ENCODE data around the gene CYBA. TPM values are rescaled to one million over a fixed set of nuclear protein-coding genes. Genes with fewer than 3 reads are reported as not detected.

CYBA gene
- polyA plus RNA-seq, 2 donors, result 58.5 to 67.8 TPM

DNA sequence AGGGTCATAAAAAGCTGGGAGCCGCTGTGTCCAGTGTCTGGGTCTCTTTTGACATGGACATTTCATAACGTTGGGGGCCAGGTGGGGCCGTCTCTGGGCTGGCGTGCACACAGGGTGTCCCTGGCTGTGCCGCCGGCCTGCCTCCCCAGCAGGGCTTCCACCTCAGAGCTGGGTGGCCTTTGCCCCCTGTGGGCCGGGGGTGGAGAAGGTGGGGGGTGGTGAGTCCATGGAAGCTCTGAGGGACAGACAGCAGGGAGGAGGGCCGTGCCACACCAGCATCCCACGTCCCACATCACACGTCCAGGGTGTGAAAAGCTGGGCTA lies 36.4 kb upstream of the CYBA start:
- WGBS, 2 donors, result 49 to 56% methylated on average over 10 of the region's 10 CpGs
- peaks cover 0 to 10% of the 10 kb centered on the region in 2 donors for H3K4me1 ChIP-seq (ENCODE audit: control insufficient read depth in 2 of 2, insufficient read depth in 2 of 2, low read length in 1 of 2)
- H3K27ac ChIP-seq (ENCODE audit: low read depth in 2 of 2, low read length in 1 of 2), result no peak overlapping the region
- no peaks in the 10 kb centered on the region for H3K36me3 ChIP-seq (ENCODE audit: control insufficient read depth in 2 of 2, insufficient read depth in 2 of 2, low read length in 1 of 2)
- no peak overlapping the region for H3K4me3 ChIP-seq (ENCODE audit: low read depth in 1 of 2, low read length in 2 of 2)
- H3K9me3 ChIP-seq (ENCODE audit: control insufficient read depth in 2 of 2, insufficient read depth in 1 of 2, low read depth in 1 of 2, low read length in 1 of 2), result no peaks in the 10 kb centered on the region
- H3K27me3 ChIP-seq (ENCODE audit: control insufficient read depth in 1 of 2, insufficient read depth in 2 of 2, low read length in 2 of 2), result peaks cover 0 to 7% of the 10 kb centered on the region in 2 donors

DNA sequence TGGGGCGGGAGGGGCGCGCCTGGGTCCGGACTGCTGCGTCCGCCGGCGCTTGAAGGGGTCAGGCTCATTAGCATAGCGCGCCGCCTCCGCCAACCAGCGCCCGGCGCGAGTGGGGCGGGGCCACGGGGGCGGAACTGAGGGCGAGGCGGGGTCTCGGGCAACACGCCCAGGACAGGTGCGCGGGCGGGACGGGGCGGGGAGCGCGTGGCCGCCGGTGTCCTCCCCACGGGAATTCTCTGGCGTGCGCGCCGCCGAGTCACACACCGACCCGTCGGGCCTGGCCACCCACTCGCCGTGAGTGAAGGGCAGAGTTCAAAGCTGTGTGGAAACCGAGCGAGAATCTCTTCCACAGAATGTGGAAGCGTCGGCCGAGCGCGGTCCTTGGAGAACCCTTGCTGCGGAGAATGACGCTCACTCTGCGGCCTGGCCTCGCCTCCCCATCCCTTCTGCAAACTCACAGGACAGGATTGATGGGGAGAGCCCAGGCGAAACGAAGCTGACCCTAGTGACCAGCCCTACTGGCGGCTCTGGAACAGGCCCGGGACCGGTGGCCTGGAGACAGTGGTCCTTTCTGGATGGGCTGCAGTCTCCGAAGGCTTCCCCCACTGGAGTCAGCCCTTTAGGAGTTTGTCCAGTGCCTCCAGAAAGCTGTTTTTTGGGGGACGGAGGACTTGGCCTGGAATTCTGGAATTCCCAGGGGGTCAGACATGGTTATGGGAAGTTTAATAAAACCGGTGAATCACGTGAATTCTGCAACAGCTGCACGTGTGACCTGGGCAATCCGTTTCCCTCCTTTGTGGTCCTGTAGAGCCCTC lies 35.8 kb upstream of the CYBA start, which contains the start of gene SNAI3:
TSS of gene SNAI3 (minus strand) at position 69 of the 815 bp plus-strand sequence. CDS start 101 bp downstream, outside the sequence.
- H3K4me1 ChIP-seq (ENCODE audit: control insufficient read depth in 2 of 2, insufficient read depth in 2 of 2, low read length in 1 of 2), result peaks cover 0 to 10% of the 10 kb centered on the region in 2 donors
- peak within 1 kb of the TSS; percentile 54 to 57 for H3K4me3 ChIP-seq (ENCODE audit: low read depth in 1 of 2, low read length in 2 of 2)
- no peaks in the 10 kb centered on the region for H3K36me3 ChIP-seq (ENCODE audit: control insufficient read depth in 2 of 2, insufficient read depth in 2 of 2, low read length in 1 of 2)
- H3K27ac ChIP-seq (ENCODE audit: low read depth in 2 of 2, low read length in 1 of 2), result peak within 1 kb of the TSS in 1 of 2 donors; percentile 38
- H3K27me3 ChIP-seq (ENCODE audit: control insufficient read depth in 1 of 2, insufficient read depth in 2 of 2, low read length in 2 of 2), result peaks cover 0 to 7% of the 10 kb centered on the region in 2 donors
- 5 to 8% methylated on average over 53 to 65 of the region's 65 CpGs for WGBS, 2 donors
- no peaks in the 10 kb centered on the region for H3K9me3 ChIP-seq (ENCODE audit: control insufficient read depth in 2 of 2, insufficient read depth in 1 of 2, low read depth in 1 of 2, low read length in 1 of 2)

DNA sequence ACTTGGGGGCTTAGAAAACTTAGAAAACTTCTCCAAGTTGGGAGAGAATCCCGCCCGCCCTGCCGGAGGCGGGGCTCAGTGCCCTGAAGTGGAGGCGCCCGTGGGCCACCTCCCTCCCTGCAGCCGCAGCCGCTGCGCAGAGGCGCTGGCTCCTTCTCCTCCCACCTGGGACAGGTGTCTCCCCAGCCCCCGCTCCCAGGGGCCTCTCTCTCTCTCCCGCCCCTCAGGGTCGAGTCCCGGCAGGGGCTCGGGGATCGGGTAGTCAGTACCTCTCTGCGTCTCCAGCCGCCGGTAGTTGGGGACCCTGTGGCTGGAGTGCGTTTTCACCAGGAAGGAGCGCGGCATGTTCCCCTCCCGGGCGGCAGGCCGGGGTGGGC lies 35.2 kb upstream of the CYBA start:
- peaks cover 0 to 10% of the 10 kb centered on the region in 2 donors for H3K4me1 ChIP-seq (ENCODE audit: control insufficient read depth in 2 of 2, insufficient read depth in 2 of 2, low read length in 1 of 2)
- no peaks in the 10 kb centered on the region for H3K9me3 ChIP-seq (ENCODE audit: control insufficient read depth in 2 of 2, insufficient read depth in 1 of 2, low read depth in 1 of 2, low read length in 1 of 2)
- WGBS, 2 donors, result 0 to 1% methylated on average over 21 to 25 of the region's 25 CpGs
- H3K36me3 ChIP-seq (ENCODE audit: control insufficient read depth in 2 of 2, insufficient read depth in 2 of 2, low read length in 1 of 2), result no peaks in the 10 kb centered on the region
- H3K27me3 ChIP-seq (ENCODE audit: control insufficient read depth in 1 of 2, insufficient read depth in 2 of 2, low read length in 2 of 2), result peaks cover 0 to 7% of the 10 kb centered on the region in 2 donors
- H3K4me3 ChIP-seq (ENCODE audit: low read depth in 1 of 2, low read length in 2 of 2), result peak overlapping the region; percentile 54 to 57
- peak overlapping the region in 1 of 2 donors; percentile 38 for H3K27ac ChIP-seq (ENCODE audit: low read depth in 2 of 2, low read length in 1 of 2)

DNA sequence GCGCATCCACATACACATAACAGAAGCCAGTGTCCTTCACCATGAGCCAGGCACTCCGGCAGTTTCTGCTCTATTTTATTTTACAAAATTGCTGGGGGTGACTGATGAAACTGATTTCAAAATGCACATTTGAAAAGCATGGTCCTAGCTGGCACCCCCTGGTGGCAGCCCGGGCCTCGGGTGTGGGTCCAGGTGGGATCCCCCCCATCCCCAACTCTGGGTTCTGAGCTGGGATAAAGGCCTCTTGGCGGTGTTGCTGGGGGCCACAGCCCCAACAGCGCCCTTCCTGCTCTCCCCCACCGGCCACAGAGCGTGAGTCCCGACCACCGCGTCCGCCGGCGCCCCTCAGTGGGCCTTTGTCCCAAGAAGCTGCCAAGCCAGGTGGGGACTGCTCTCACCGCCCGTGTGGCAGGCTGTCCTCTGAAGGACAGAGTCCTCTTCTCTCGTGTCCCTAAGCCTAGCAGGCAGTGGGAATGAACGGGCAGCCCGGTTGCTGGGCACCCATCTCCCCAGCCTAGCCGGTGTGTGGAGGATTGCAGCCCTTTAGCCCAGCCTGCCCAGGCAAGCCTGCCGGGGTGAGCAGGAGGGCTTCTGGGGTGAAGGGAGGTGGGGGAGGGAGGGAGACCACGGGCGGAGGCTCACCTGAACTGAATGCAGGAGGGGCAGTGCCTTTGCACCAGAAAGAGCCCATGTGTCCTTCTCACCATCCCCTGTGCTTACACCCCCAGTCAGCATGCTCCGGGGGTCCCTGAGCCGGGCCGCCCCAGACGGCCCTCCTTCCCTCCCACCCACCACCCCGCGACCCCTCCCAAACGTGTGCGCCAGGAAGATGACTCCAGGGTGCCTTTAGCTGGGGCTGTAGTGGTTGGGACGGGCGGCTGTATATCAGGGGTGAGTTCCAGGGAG lies 34.6 kb upstream of the CYBA start:
- H3K36me3 ChIP-seq (ENCODE audit: control insufficient read depth in 2 of 2, insufficient read depth in 2 of 2, low read length in 1 of 2), result no peaks in the 10 kb centered on the region
- peak overlapping the region; percentile 54 to 57 for H3K4me3 ChIP-seq (ENCODE audit: low read depth in 1 of 2, low read length in 2 of 2)
- 5 to 6% methylated on average over 29 to 33 of the region's 33 CpGs for WGBS, 2 donors
- no peak overlapping the region for H3K27ac ChIP-seq (ENCODE audit: low read depth in 2 of 2, low read length in 1 of 2)
- peaks cover 0 to 10% of the 10 kb centered on the region in 2 donors for H3K4me1 ChIP-seq (ENCODE audit: control insufficient read depth in 2 of 2, insufficient read depth in 2 of 2, low read length in 1 of 2)
- no peaks in the 10 kb centered on the region for H3K9me3 ChIP-seq (ENCODE audit: control insufficient read depth in 2 of 2, insufficient read depth in 1 of 2, low read depth in 1 of 2, low read length in 1 of 2)
- H3K27me3 ChIP-seq (ENCODE audit: control insufficient read depth in 1 of 2, insufficient read depth in 2 of 2, low read length in 2 of 2), result peaks cover 0 to 6% of the 10 kb centered on the region in 2 donors

DNA sequence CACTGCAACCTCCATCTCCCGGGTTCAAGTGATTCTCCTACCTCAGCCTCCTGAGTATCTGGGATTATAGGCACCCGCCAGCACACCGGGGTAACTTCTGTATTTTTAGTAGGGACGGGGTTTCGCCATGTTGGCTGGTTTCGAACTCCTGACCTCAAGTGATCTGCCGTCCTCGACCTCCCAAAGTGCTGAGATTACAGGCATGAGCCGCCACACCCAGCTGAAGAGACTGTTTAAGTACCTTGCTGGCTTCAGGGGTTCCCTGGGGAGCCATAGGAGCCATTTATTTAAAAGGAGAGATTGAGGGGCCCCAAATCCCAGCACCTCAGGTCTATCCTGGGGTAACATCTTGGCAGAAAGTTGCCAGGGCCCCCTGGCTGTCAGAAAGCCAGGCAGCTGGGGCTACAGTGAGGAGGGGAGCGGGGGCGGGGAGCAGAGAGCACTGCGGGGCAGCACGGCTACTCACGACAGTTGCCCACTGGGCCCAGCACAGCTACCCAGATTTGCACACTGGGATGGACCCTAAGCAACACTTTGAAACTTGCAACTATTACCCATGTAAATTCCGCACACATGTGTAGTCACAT lies 33.8 kb upstream of the CYBA start:
- no peak overlapping the region for H3K4me3 ChIP-seq (ENCODE audit: low read depth in 1 of 2, low read length in 2 of 2)
- no peak overlapping the region for H3K27ac ChIP-seq (ENCODE audit: low read depth in 2 of 2, low read length in 1 of 2)
- 74 to 76% methylated on average over 15 of the region's 15 CpGs for WGBS, 2 donors
- H3K9me3 ChIP-seq (ENCODE audit: control insufficient read depth in 2 of 2, insufficient read depth in 1 of 2, low read depth in 1 of 2, low read length in 1 of 2), result no peaks in the 10 kb centered on the region
- peaks cover 0 to 10% of the 10 kb centered on the region in 2 donors for H3K4me1 ChIP-seq (ENCODE audit: control insufficient read depth in 2 of 2, insufficient read depth in 2 of 2, low read length in 1 of 2)
- no peaks in the 10 kb centered on the region for H3K36me3 ChIP-seq (ENCODE audit: control insufficient read depth in 2 of 2, insufficient read depth in 2 of 2, low read length in 1 of 2)
- peaks cover 0 to 4% of the 10 kb centered on the region in 2 donors for H3K27me3 ChIP-seq (ENCODE audit: control insufficient read depth in 1 of 2, insufficient read depth in 2 of 2, low read length in 2 of 2)

DNA sequence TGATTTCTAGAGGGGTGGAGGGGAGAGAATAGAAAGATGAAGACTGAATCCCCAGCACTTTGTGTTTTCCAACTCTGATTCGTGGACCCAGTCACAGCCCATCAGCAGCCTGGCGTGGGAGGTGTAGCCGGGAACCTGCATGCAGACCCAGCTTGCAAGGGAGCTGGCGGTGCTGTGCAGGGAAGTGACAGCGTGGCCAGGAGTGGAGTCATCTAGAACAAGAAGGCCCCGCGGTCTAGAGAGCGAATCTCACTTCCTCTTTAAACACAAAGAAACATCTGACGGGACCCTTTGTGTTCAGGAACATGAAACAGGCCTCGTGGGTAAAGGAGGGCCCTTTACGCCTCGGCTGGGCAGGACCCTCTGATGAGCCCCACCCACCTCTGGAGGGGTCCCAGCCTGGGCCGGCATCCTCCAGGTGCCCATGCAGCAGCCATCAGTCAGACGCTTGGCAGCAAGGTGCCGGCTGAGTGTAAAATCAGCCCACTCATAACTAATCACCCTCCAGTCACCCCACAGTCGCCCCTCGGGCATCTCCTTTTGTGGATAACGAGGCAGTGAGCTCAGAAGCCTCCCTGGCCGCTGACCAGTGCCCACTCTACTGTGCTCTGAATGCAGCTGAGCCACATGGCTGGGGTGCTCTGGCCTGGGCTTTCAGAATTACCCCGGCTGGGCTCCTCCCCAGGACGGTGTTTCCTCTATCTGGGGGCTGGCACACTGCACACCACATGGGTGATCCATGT lies 31.0 kb upstream of the CYBA start:
- Histone ChIP-seq H3K4me1 (ENCODE audit: control insufficient read depth in 2 of 2, insufficient read depth in 2 of 2, low read length in 1 of 2) (peaks cover 0 to 10% of the 10 kb centered on the region in 2 donors), H3K36me3 (ENCODE audit: control insufficient read depth in 2 of 2, insufficient read depth in 2 of 2, low read length in 1 of 2) (no peaks in the 10 kb centered on the region), H3K4me3 (ENCODE audit: low read depth in 1 of 2, low read length in 2 of 2) (no peak overlapping the region), H3K9me3 (ENCODE audit: control insufficient read depth in 2 of 2, insufficient read depth in 1 of 2, low read depth in 1 of 2, low read length in 1 of 2) (no peaks in the 10 kb centered on the region), H3K27ac (ENCODE audit: low read depth in 2 of 2, low read length in 1 of 2) (peak overlapping the region in 1 of 2 donors; percentile 56), H3K27me3 (ENCODE audit: control insufficient read depth in 1 of 2, insufficient read depth in 2 of 2, low read length in 2 of 2) (peaks cover 0 to 4% of the 10 kb centered on the region in 2 donors)
- WGBS, 2 donors, result 27 to 47% methylated on average over 21 of the region's 21 CpGs

DNA sequence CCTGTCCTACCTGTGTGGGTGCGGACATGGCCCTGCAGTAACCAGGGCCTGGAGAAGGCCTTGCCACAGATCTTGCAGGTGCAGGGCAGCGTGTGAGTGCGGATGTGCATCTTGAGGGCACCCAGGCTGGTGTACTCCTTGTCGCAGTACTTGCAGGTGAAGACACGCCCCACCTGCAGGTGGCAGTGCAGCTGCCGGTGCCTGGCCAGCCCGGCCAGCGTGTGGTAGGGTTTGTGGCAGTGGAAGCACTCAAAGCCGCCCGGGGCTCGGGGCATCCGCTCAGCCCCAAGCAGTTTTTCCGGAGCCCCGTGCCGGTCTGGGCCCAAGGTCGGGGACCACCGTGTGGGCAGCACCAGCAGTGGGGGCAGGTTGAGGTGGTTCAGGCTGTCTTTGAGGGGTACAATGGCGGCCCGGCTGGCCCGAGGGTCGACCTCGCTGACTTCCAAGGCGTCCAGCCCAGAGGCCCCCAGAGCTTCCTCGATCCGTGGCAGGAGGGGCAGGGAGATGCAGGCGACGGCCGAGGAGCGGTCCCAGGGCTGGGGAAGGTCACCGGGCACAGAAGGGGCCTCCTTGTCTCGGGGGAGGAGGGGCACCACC lies 30.3 kb upstream of the CYBA start:
- WGBS, 2 donors, result 51 to 59% methylated on average over 30 to 31 of the region's 31 CpGs
- H3K36me3 ChIP-seq (ENCODE audit: control insufficient read depth in 2 of 2, insufficient read depth in 2 of 2, low read length in 1 of 2), result no peaks in the 10 kb centered on the region
- H3K9me3 ChIP-seq (ENCODE audit: control insufficient read depth in 2 of 2, insufficient read depth in 1 of 2, low read depth in 1 of 2, low read length in 1 of 2), result no peaks in the 10 kb centered on the region
- H3K4me3 ChIP-seq (ENCODE audit: low read depth in 1 of 2, low read length in 2 of 2), result no peak overlapping the region
- H3K27me3 ChIP-seq (ENCODE audit: control insufficient read depth in 1 of 2, insufficient read depth in 2 of 2, low read length in 2 of 2), result peaks cover 0 to 4% of the 10 kb centered on the region in 2 donors
- peak overlapping the region; percentile 1 to 36 for H3K27ac ChIP-seq (ENCODE audit: low read depth in 2 of 2, low read length in 1 of 2)
- peaks cover 0 to 10% of the 10 kb centered on the region in 2 donors for H3K4me1 ChIP-seq (ENCODE audit: control insufficient read depth in 2 of 2, insufficient read depth in 2 of 2, low read length in 1 of 2)

DNA sequence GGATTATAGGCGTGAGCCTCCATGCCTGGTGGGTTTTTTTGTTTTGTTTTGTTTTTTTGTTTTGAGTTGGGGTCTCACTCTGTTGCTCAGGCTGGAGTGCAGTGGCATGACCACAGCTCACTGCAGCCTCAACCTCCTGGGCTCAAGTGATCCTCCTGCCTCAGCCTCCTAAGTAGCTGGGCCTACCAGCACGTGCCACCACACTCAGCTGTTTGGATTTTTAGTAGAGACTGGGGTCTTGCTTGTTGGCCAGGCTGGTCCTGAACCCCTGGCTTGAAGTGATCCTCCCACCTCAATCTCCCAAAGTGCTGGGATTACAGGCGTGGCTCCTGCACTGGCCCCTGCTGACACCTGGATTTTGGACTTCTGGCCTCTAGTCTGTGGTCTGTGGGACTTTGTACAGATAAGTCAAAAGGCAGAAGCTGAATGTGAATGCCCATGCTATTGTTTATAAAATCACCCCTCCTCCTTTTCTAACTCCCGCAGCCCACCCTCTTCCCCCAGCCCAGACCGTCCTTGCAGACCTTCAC lies 29.8 kb upstream of the CYBA start:
- Histone ChIP-seq H3K9me3 (ENCODE audit: control insufficient read depth in 2 of 2, insufficient read depth in 1 of 2, low read depth in 1 of 2, low read length in 1 of 2) (no peaks in the 10 kb centered on the region), H3K27ac (ENCODE audit: low read depth in 2 of 2, low read length in 1 of 2) (no peak overlapping the region), H3K4me1 (ENCODE audit: control insufficient read depth in 2 of 2, insufficient read depth in 2 of 2, low read length in 1 of 2) (peaks cover 0 to 4% of the 10 kb centered on the region in 2 donors), H3K4me3 (ENCODE audit: low read depth in 1 of 2, low read length in 2 of 2) (no peak overlapping the region), H3K27me3 (ENCODE audit: control insufficient read depth in 1 of 2, insufficient read depth in 2 of 2, low read length in 2 of 2) (no peaks in the 10 kb centered on the region), H3K36me3 (ENCODE audit: control insufficient read depth in 2 of 2, insufficient read depth in 2 of 2, low read length in 1 of 2) (no peaks in the 10 kb centered on the region)
- 77 to 78% methylated on average over 5 of the region's 5 CpGs for WGBS, 2 donors

All from esophagus (tissue), 2 donors.